OCI-LY3 (cell line): ENCODE results near the gene LBR.
A peak's percentile ranks its signal among the peaks of the same experiment; 100 is the strongest.

Experiments used
- H2AFZ ChIP-seq: fragments of 200-600, 300-600 bp; shearing (Covaris generic); 2 replicates; pipeline ENCODE4 v1.6.0; 2014; ENCODE audit warnings: antibody characterized with exemption, low read depth, low read length
- H3K27ac ChIP-seq: fragments of 200-600, 300-600 bp; sonication (generic); 2 replicates; pipeline ENCODE4 v1.5.1; 2014; ENCODE audit warnings: mild to moderate bottlenecking, low read length, moderate library complexity, mixed read lengths
- H3K27me3 ChIP-seq: fragments of 200-600, 300-600 bp; sonication (generic); 2 replicates; pipeline ENCODE4 v1.6.1; 2014; ENCODE audit warnings: low read depth, low read length, mixed read lengths
- H3K36me3 ChIP-seq: fragments of 200-600, 300-600 bp; sonication (generic); replicated peaks from 2 replicates; pipeline ENCODE3; 2014; ENCODE audit warnings: low read depth, low read length, mixed read lengths
- H3K4me1 ChIP-seq: fragments of 300-600, 200-600 bp; sonication (generic); 2 replicates; pipeline ENCODE4 v1.6.1; 2014; ENCODE audit warnings: low read length, mixed read lengths
- H3K4me2 ChIP-seq: fragments of 200-600, 300-600 bp; sonication (generic); 2 replicates; pipeline ENCODE4 v1.6.1; 2014; ENCODE audit warnings: low read length, mixed read lengths
- H3K4me3 ChIP-seq: fragments of 300-600, 200-600 bp; sonication (generic); 2 replicates; pipeline ENCODE4 v1.5.1; 2014; ENCODE audit warnings: antibody characterized with exemption, mild to moderate bottlenecking, low read length, moderate library complexity
- H3K79me2 ChIP-seq: fragments of 300-600, 200-600 bp; shearing (Covaris generic); 2 replicates; pipeline ENCODE4 v1.6.1; 2014; ENCODE audit warnings: mild to moderate bottlenecking, low read length, mixed read lengths
- H3K9ac ChIP-seq: fragments of 300-600, 200-600 bp; shearing (Covaris generic); 2 replicates; pipeline ENCODE4 v1.6.0; 2014; ENCODE audit warnings: mild to moderate bottlenecking, low read length, moderate library complexity
- H3K9me3 ChIP-seq: fragments of 200-600, 300-600 bp; shearing (Covaris generic); 2 replicates; pipeline ENCODE4 v1.6.1; 2014; ENCODE audit warnings: low read length, mixed read lengths; ENCODE audit not compliant: insufficient read depth
- H4K20me1 ChIP-seq: fragments of 200-600, 300-600 bp; sonication (generic); 2 replicates; pipeline ENCODE4 v1.6.1; 2016; ENCODE audit warnings: low read length, mixed read lengths; ENCODE audit not compliant: insufficient read depth
- CTCF ChIP-seq: fragments of 200-600, 300-600 bp; sonication (generic); IDR thresholded peaks from 2 replicates; pipeline ENCODE4 v1.5.1; 2014; ENCODE audit warnings: antibody characterized with exemption, low read length, low read depth
- EZH2phosphoT487 ChIP-seq: fragments of 200-600 bp; shearing (Covaris generic); IDR thresholded peaks from 2 replicates; pipeline ENCODE4 v1.6.1; 2018; ENCODE audit warnings: antibody characterized with exemption, mixed run types, low read depth

LBR gene

GRCh38 chr1:225442123-225442505 lies 14.3 kb upstream of the LBR start:
- TF ChIP-seq CTCF, result no peak
- no peak for TF ChIP-seq EZH2phosphoT487
- H3K27ac ChIP-seq, result peak overlapping the region; percentile 18
- H3K79me2 ChIP-seq, result no peaks in the 10 kb centered on the region
- peaks cover 46% of the 10 kb centered on the region for H3K4me1 ChIP-seq
- peak overlapping the region; percentile 71 for H3K4me2 ChIP-seq
- no peaks in the 10 kb centered on the region for H4K20me1 ChIP-seq
- peak overlapping the region; percentile 47 for H3K9ac ChIP-seq
- H3K27me3 ChIP-seq, result no peaks in the 10 kb centered on the region
- peak overlapping the region; percentile 46 for H3K4me3 ChIP-seq
- no peaks in the 10 kb centered on the region for H3K36me3 ChIP-seq
- H2AFZ ChIP-seq, result peak overlapping the region; percentile 97
- no peaks in the 10 kb centered on the region for H3K9me3 ChIP-seq

- peak overlapping the region; percentile 47 for H3K9ac ChIP-seq
- H3K9me3 ChIP-seq, result no peaks in the 10 kb centered on the region
- peak overlapping the region; percentile 18 for H3K27ac ChIP-seq
- H3K36me3 ChIP-seq, result no peaks in the 10 kb centered on the region
- no peaks in the 10 kb centered on the region for H4K20me1 ChIP-seq
- H3K4me3 ChIP-seq, result peak overlapping the region; percentile 46
- H3K27me3 ChIP-seq, result no peaks in the 10 kb centered on the region
- H3K79me2 ChIP-seq, result no peaks in the 10 kb centered on the region
- H3K4me2 ChIP-seq, result peak overlapping the region; percentile 71
- TF ChIP-seq EZH2phosphoT487 (no peak), CTCF (peak; percentile 92)
- peaks cover 50% of the 10 kb centered on the region for H3K4me1 ChIP-seq
- H2AFZ ChIP-seq, result peak overlapping the region; percentile 97
Observed at GRCh38 chr1:225441314-225442122, 13.7 kb upstream of the LBR start.

DNA sequence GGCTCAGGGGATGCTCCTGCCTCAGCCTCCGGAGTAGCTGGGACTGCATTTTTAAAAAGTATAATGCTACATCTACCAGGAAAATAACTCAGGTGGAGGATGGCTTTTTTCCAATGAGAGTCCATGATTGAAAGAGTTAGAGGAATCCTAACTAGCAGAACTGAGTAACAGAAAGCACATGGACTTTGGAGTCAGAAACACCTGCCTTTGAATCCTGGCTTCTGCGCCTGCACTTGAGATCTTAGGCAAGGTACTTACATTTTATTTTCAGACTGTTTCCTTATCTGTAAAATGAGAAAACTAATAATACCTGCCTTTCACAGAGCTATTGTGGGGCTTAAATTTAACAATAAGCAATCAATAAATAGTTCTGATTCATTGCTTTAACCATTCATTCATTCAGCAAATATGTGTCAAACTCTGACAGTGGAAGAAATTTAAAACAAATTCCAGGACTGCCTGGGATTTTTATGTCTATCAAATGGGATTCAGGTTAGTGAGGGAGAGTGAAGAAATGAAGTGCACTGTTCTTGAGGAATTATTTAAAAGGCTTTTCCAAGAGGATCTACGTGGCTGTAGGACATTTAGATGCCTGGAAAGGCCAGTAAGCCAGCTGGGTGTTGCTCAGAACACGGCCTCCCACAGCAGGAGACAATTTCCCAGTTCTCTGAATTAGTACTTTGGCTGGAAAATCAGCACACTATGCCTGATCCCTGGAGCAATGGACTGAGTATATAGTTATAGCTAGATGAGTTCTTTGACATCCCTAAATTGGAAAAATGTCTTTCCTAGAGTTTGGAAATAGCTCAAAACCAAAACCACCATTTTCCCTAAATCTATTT lies 12.8 kb upstream of the LBR start:
- Histone ChIP-seq H3K27ac (no peak overlapping the region), H2AFZ (peak overlapping the region; percentile 97), H3K27me3 (no peaks in the 10 kb centered on the region), H4K20me1 (no peaks in the 10 kb centered on the region), H3K79me2 (no peaks in the 10 kb centered on the region), H3K36me3 (no peaks in the 10 kb centered on the region), H3K4me1 (peaks cover 56% of the 10 kb centered on the region), H3K4me3 (no peak overlapping the region), H3K9me3 (no peaks in the 10 kb centered on the region), H3K9ac (no peak overlapping the region; the same call in 1 of the 2 replicates), H3K4me2 (peak overlapping the region; percentile 71)
- no peak for TF ChIP-seq EZH2phosphoT487
- TF ChIP-seq CTCF, result no peak

- H3K9ac ChIP-seq, result no peak overlapping the region
- peaks cover 62% of the 10 kb centered on the region for H3K4me1 ChIP-seq
- H3K27ac ChIP-seq, result no peak overlapping the region
- H3K79me2 ChIP-seq, result no peaks in the 10 kb centered on the region
- H3K4me3 ChIP-seq, result no peak overlapping the region
- H2AFZ ChIP-seq, result no peak overlapping the region
- H3K9me3 ChIP-seq, result no peaks in the 10 kb centered on the region
- H3K4me2 ChIP-seq, result no peak overlapping the region
- no peaks in the 10 kb centered on the region for H3K27me3 ChIP-seq
- no peaks in the 10 kb centered on the region for H4K20me1 ChIP-seq
- TF ChIP-seq EZH2phosphoT487, result no peak
- peak; percentile 56 for TF ChIP-seq CTCF
- no peaks in the 10 kb centered on the region for H3K36me3 ChIP-seq
Observed at GRCh38 chr1:225437710-225438437, 10.0 kb upstream of the LBR start.
